Smooth muscle cell (in vitro differentiated cells): Measurements from ENCODE around the gene NSD2. TPM values are rescaled to one million over a fixed set of nuclear protein-coding genes. Genes with fewer than 3 reads are reported as not detected.
"Not testable (repeated sequence)": the region's sequence is repeated elsewhere in the genome, so short reads cannot be mapped to it uniquely, and the experiment has no call there.

ENCODE experiments used
- DNase-seq: peaks from one replicate; lab custom pipeline; 2025; ENCODE audit not compliant: unreplicated experiment; lab: John Stamatoyannopoulos, UW
- H2AFZ ChIP-seq: fragments of 200-600 bp; sonication (generic); 2 replicates; pipeline ENCODE4 v1.6.0; 2016; ENCODE audit warnings: antibody characterized with exemption, low read depth, mild to moderate bottlenecking
- H3F3A ChIP-seq: fragments of 200-600 bp; sonication (generic); 2 replicates; pipeline ENCODE4 v1.6.0; 2017; ENCODE audit warnings: antibody characterized with exemption, low read depth
- H3K27ac ChIP-seq: fragments of 200-600 bp; sonication (generic); 2 replicates; pipeline ENCODE4 v1.5.1; 2016; ENCODE audit warnings: low read depth, mild to moderate bottlenecking
- H3K27me3 ChIP-seq: fragments of 200-600 bp; sonication (generic); 2 replicates; pipeline ENCODE4 v1.6.1; 2016; ENCODE audit warnings: low read depth, mild to moderate bottlenecking
- H3K36me3 ChIP-seq: fragments of 200-600 bp; sonication (generic); 2 replicates; pipeline ENCODE4 v1.5.1; 2016; ENCODE audit warnings: low read depth
- H3K4me1 ChIP-seq: fragments of 200-600 bp; sonication (generic); 2 replicates; pipeline ENCODE4 v1.5.1; 2016; ENCODE audit warnings: low read depth
- H3K4me2 ChIP-seq: fragments of 200-600 bp; sonication (generic); 2 replicates; pipeline ENCODE4 v1.6.0; 2016; ENCODE audit warnings: mild to moderate bottlenecking
- H3K4me3 ChIP-seq: fragments of 200-600 bp; sonication (generic); 2 replicates; pipeline ENCODE4 v1.5.1; 2016; ENCODE audit warnings: mild to moderate bottlenecking
- H3K79me2 ChIP-seq: fragments of 200-600 bp; sonication (generic); 2 replicates; pipeline ENCODE4 v1.6.0; 2016; ENCODE audit warnings: low read depth, mild to moderate bottlenecking
- H3K9ac ChIP-seq: fragments of 200-600 bp; sonication (generic); 2 replicates; pipeline ENCODE4 v1.6.0; 2016; ENCODE audit warnings: low read depth
- H3K9me3 ChIP-seq: fragments of 200-600 bp; sonication (generic); replicated peaks from 2 replicates; pipeline ENCODE4 v1.5.1; 2016; ENCODE audit warnings: low read depth
- H4K20me1 ChIP-seq: fragments of 200-600 bp; sonication (generic); 2 replicates; pipeline ENCODE4 v1.6.0; 2016; ENCODE audit warnings: low read depth
- WGBS: methylation state at CpG from one replicate; pipeline ENCODE4 v1.1.7; 2016; ENCODE audit warnings: low lambda C conversion rate; 5-methylcytosine and 5-hydroxymethylcytosine counted together
- polyA plus RNA-seq: library from polyadenylated mRNA; unstranded; fragments of >200 nt; fragmentation: Nextera tagmentation; extraction: Ambion mirVana; gene quantifications from 2 replicates; pipeline ENCODE4 v1.2.1, GENCODE V29; 2016
- total RNA-seq: library from RNA; depleted of rRNA; stranded (reverse); fragments of >200 nt; gene quantifications from 2 replicates; pipeline ENCODE4 v1.2.3, GENCODE V29; 2014
- TF ChIP-seq, protein P1 (sequence below): fragments of 200-600 bp; sonication (generic); IDR thresholded peaks from 2 replicates; pipeline ENCODE4 v1.5.1; 2017; ENCODE audit warnings: borderline replicate concordance, mild to moderate bottlenecking, antibody characterized with exemption; ENCODE audit not compliant: insufficient read depth, poor library complexity, severe bottlenecking

NSD2 gene
- total and polyA plus RNA-seq, 2 experiments from 2014 or later = 13.0 to 15.0 TPM

DNA sequence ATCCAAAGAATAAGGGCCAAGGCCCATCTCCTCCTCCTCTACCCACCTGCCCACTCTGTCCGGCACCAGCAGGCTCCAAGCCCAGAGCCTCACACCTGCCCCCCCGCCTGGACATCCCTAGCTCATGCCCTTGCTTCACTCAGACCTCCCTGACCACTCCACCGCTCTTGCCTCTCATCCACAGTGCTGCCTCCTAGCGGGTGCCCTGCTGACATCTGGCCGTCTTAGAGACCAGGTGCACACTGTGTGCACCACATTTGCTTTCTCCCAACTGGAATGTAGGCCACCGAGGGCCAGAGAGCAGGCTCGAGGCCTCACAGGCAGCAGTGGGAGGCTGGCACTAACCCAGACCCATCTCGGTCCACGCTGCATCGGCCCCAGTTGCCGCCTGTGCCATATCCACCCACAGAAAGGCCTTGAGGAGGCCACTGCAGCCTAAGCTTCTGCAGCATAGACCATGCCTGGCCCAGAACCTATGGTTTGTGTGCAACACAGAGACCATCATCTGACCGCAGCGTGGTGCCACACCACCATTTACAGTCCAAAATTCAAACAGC, 28.8 kb upstream of the NSD2 start:
- no peak overlapping the region for H3K27ac ChIP-seq
- TF ChIP-seq, protein P1, sequence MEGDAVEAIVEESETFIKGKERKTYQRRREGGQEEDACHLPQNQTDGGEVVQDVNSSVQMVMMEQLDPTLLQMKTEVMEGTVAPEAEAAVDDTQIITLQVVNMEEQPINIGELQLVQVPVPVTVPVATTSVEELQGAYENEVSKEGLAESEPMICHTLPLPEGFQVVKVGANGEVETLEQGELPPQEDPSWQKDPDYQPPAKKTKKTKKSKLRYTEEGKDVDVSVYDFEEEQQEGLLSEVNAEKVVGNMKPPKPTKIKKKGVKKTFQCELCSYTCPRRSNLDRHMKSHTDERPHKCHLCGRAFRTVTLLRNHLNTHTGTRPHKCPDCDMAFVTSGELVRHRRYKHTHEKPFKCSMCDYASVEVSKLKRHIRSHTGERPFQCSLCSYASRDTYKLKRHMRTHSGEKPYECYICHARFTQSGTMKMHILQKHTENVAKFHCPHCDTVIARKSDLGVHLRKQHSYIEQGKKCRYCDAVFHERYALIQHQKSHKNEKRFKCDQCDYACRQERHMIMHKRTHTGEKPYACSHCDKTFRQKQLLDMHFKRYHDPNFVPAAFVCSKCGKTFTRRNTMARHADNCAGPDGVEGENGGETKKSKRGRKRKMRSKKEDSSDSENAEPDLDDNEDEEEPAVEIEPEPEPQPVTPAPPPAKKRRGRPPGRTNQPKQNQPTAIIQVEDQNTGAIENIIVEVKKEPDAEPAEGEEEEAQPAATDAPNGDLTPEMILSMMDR = no peak
- no peak overlapping the region for H3K4me2 ChIP-seq
- 94% methylated on average over 13 of the region's 13 CpGs for WGBS
- H3K9ac ChIP-seq = no peak overlapping the region
- no peaks in the 10 kb centered on the region for H3F3A ChIP-seq
- H3K4me3 ChIP-seq = no peak overlapping the region
- H3K36me3 ChIP-seq = no peaks in the 10 kb centered on the region
- no peak overlapping the region for H2AFZ ChIP-seq
- H3K4me1 ChIP-seq = no peaks in the 10 kb centered on the region
- H3K27me3 ChIP-seq = no peaks in the 10 kb centered on the region
- H4K20me1 ChIP-seq = peaks cover 26% of the 10 kb centered on the region
- peaks cover 6% of the 10 kb centered on the region for H3K79me2 ChIP-seq
- H3K9me3 ChIP-seq = no peaks in the 10 kb centered on the region
- no peak for DNase-seq

DNA sequence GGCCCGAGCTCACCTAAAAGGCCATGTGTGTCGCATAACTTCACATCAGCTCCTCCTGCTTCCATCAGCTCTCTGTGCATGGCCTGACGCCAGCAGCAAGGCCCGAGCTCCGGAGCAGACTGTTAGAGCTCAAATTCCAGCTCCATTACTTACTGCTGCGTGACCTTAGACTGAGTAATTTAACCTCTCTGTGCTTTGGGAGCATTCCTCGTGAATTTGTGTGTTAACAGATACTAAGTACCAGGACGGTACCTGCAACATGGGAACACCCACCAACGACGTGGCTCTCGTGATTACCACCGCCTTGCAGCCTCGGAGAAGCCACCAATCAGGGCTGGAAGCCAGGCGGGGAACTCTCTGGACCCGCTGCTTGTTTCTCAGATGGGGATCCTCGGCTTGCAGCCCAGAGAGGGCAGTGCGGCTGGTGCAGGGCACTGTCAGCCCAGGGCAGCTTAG, 28.2 kb upstream of the NSD2 start:
- no peaks in the 10 kb centered on the region for H3K9me3 ChIP-seq
- H3K4me2 ChIP-seq = no peak overlapping the region
- no peaks in the 10 kb centered on the region for H3K4me1 ChIP-seq
- H3K27ac ChIP-seq = no peak overlapping the region
- H3K79me2 ChIP-seq = peaks cover 6% of the 10 kb centered on the region
- no peak overlapping the region for H2AFZ ChIP-seq
- no peaks in the 10 kb centered on the region for H3F3A ChIP-seq
- no peak overlapping the region for H3K4me3 ChIP-seq
- H4K20me1 ChIP-seq = peaks cover 26% of the 10 kb centered on the region
- TF ChIP-seq, protein P1 = no peak
- no peak for DNase-seq
- H3K9ac ChIP-seq = no peak overlapping the region
- WGBS = 93% methylated on average over 17 of the region's 17 CpGs
- no peaks in the 10 kb centered on the region for H3K27me3 ChIP-seq
- H3K36me3 ChIP-seq = no peaks in the 10 kb centered on the region

DNA sequence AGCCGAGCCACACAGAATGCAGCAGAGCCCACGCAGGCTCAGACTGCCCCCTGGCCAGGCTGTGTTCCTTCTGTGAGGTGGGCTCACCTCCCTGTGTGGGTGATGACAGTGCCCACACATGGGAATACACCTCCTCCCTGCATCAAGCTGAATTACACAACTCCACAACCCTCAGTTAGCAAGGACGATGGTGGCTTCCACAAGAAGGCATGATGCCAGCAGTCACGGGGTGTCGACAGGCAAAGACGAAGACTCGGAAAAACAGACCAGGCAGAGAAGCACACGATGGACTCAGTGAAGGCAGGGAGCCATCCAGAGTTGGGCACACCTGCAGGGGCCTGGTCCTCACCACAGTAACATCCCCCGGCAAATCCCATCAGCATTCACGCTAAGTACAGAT, 27.3 kb upstream of the NSD2 start:
- Histone ChIP-seq H3K36me3 (no peaks in the 10 kb centered on the region), H3K4me2 (no peak overlapping the region), H3K27ac (no peak overlapping the region), H3K9me3 (no peaks in the 10 kb centered on the region), H3F3A (no peaks in the 10 kb centered on the region), H3K4me1 (no peaks in the 10 kb centered on the region), H3K4me3 (no peak overlapping the region), H2AFZ (no peak overlapping the region), H4K20me1 (peaks cover 29% of the 10 kb centered on the region), H3K9ac (no peak overlapping the region), H3K79me2 (peaks cover 8% of the 10 kb centered on the region), H3K27me3 (no peaks in the 10 kb centered on the region)
- no peak for DNase-seq
- WGBS = 97% methylated on average over 10 of the region's 10 CpGs
- TF ChIP-seq, protein P1 = no peak

DNA sequence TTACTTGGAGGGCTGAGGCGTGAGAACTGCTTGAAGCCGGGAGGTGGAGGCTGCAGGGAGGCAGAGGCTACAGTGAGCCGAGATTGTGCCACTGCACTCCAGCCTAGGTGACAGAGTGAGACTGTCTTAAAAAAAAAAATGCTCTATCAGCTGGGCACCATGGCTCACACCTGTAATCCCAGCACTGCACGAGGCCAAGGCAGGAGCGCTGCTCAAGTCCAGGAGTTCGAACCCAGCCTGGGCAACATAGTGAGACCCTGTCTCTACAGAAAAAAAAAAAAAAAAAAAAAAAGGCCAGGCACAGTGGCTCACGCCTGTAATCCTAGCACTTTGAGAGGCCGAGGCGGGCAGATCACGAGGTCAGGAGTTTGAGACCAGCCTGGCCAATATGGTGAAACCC, 26.6 kb upstream of the NSD2 start:
- H3K4me2 ChIP-seq, DNase-seq, H3K4me1 ChIP-seq, H3K9me3 ChIP-seq, H3K27ac ChIP-seq, H3K27me3 ChIP-seq, H3F3A ChIP-seq, H3K9ac ChIP-seq, H3K4me3 ChIP-seq, H3K36me3 ChIP-seq, H2AFZ ChIP-seq: not testable (repeated sequence)
- WGBS = 98% methylated on average over 10 of the region's 10 CpGs
- H4K20me1 ChIP-seq = peaks cover 36% of the 10 kb centered on the region
- H3K79me2 ChIP-seq = peaks cover 15% of the 10 kb centered on the region
